Mammary epithelial cell (primary cell): ENCODE results near the gene FOXD3.

Experiments
- EZH2 ChIP-seq: IDR thresholded peaks from 2 replicates; pipeline ENCODE4 v1.6.1; 2012; ENCODE audit warnings: low read length, inconsistent platforms, borderline replicate concordance
- TF ChIP-seq, protein P1 (sequence below), 2 donors: IDR thresholded peaks in 1 of 2; conservative IDR thresholded peaks in 1 of 2; 2 replicates each; pipeline ENCODE4 v1.5.1; 2011 to 2012; ENCODE audit warnings: inconsistent platforms in 2 of 2, low read length in 2 of 2, mild to moderate bottlenecking in 2 of 2, control low read depth in 1 of 2, low read depth in 1 of 2; ENCODE audit not compliant: insufficient read depth in 1 of 2; ENCODE audit errors: extremely low read depth in 1 of 2

DNA sequence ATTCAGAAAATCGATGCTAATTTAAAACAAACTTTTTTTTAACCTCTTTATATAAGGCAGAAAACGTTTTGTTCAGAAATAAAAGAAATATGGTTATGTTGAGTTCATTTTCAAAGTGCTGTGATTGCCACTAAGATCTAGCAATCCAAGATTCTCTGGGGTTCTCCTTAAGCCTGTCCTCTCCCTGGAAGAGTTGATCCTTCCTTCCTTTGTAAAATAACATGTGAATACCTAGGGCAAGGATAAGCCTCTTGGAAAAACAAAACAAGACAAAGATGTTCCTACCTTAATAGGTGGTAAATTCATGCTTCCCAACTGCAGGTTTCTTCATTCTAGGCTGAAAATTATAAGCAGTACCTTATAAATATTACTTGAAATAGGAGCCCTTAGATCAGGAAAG, 18.0 kb upstream of the FOXD3 start:
- TF ChIP-seq, protein P1, sequence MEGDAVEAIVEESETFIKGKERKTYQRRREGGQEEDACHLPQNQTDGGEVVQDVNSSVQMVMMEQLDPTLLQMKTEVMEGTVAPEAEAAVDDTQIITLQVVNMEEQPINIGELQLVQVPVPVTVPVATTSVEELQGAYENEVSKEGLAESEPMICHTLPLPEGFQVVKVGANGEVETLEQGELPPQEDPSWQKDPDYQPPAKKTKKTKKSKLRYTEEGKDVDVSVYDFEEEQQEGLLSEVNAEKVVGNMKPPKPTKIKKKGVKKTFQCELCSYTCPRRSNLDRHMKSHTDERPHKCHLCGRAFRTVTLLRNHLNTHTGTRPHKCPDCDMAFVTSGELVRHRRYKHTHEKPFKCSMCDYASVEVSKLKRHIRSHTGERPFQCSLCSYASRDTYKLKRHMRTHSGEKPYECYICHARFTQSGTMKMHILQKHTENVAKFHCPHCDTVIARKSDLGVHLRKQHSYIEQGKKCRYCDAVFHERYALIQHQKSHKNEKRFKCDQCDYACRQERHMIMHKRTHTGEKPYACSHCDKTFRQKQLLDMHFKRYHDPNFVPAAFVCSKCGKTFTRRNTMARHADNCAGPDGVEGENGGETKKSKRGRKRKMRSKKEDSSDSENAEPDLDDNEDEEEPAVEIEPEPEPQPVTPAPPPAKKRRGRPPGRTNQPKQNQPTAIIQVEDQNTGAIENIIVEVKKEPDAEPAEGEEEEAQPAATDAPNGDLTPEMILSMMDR (conservative IDR thresholded peaks at IDR 0.05 in 1 of 2, IDR thresholded peaks at IDR 0.05 in 1 of 2; ENCODE audit: extremely low read depth in 1 of 2, insufficient read depth in 1 of 2, low read depth in 1 of 2, low read length in 2 of 2), result no peak
- TF ChIP-seq EZH2, result no peak
